GM13977 (cell line): Measurements from ENCODE around the gene GSG1L.

Source experiments
- DNase-seq: peaks from one replicate; pipeline ENCODE4 v3.0.0; 2012; ENCODE audit warnings: low spot score
- in situ Hi-C: fragments of 300-500 bp; cut with MboI; formaldehyde crosslinking; loops from one replicate; pipeline ENCODE4 v1.12.0; 2022; ENCODE audit warnings: low sequenced_read_pairs, low pct_unique_long_range_greater_than_20kb, mixed read lengths, inconsistent platforms; ENCODE audit not compliant: unreplicated experiment
- TF ChIP-seq, protein P1 (sequence below): IDR thresholded peaks from 2 replicates; pipeline ENCODE4 v1.5.1; 2012; ENCODE audit warnings: mild to moderate bottlenecking, control low read depth; ENCODE audit not compliant: insufficient read depth; ENCODE audit errors: extremely low read depth, missing control alignments

Gene GSG1L

DNA sequence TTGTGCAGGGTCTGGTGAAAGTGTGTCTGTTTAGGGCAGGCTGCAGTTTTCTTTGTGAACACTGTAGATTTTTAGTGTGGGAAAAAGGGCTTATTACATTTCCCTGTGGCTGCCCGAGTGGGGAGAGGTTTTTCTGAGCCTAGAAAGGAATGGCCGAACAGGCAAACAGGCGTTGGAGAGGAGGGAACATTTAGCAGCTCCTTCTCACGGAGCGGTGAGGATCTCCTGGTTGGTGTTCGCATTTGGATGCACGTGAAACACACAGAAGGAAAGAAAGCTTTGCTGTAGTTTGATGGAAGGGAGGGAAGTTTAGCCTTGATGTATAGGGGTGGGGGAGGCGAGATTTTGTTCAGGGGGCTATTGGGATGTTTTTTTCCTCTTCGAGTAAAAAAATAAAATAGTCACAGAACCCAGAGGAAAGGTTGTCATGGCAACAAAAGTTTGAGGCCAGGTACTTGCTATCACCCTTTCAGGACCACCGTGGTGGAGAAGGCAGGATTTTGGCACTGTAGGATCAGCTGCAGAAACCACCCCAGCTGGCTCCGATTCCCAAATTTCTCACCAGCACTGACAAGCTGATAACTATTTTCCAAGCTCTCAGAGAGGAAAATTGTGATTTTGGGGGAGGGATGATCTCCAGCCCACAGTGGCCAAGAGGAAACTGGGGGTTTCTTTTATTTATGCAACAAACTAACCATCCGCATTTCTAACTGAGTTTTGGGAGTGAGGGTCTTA, 3.5 kb downstream of the GSG1L start:
- TF ChIP-seq, protein P1, sequence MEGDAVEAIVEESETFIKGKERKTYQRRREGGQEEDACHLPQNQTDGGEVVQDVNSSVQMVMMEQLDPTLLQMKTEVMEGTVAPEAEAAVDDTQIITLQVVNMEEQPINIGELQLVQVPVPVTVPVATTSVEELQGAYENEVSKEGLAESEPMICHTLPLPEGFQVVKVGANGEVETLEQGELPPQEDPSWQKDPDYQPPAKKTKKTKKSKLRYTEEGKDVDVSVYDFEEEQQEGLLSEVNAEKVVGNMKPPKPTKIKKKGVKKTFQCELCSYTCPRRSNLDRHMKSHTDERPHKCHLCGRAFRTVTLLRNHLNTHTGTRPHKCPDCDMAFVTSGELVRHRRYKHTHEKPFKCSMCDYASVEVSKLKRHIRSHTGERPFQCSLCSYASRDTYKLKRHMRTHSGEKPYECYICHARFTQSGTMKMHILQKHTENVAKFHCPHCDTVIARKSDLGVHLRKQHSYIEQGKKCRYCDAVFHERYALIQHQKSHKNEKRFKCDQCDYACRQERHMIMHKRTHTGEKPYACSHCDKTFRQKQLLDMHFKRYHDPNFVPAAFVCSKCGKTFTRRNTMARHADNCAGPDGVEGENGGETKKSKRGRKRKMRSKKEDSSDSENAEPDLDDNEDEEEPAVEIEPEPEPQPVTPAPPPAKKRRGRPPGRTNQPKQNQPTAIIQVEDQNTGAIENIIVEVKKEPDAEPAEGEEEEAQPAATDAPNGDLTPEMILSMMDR = no peak
- no peak for DNase-seq
- in situ Hi-C loops = no loop called here

DNA sequence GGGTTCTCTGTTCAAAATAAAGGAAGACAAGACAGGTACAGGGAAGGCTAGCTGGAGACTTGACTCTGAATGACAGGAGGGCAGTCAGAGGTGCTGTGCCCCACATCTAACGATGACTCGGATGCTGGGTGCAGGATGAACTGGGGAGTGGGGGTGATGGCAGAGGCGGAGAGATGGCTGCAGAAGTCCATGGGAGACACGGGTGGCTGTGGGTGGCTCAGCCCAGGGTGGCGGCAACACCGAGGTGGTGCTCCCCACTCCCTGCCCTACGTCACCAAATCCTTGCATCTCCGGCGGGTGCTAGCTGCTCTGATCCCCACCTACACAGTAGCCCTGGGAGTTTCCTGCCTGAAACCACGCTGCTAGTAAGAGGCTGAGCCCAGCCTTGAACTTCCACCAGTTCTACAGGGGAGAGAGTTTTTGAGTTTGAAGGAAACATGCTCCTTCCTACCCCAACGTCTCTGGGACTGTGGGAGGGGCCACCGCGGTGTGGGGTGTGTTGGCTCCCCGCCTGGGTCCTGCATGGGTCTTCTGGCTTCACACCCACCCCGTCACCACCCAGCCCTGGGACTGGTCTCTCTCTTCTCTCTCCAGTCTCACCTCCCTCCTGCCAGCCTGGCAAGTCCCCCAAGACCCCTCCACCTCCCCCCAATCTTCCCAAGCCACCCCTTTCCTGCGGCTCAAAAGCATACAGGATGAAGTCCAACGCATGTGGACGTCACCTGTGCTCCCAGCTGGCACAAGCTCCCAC, 4.5 kb downstream of the GSG1L start:
- TF ChIP-seq, protein P1 = no peak
- in situ Hi-C loops = no loop called here
- DNase-seq = no peak

DNA sequence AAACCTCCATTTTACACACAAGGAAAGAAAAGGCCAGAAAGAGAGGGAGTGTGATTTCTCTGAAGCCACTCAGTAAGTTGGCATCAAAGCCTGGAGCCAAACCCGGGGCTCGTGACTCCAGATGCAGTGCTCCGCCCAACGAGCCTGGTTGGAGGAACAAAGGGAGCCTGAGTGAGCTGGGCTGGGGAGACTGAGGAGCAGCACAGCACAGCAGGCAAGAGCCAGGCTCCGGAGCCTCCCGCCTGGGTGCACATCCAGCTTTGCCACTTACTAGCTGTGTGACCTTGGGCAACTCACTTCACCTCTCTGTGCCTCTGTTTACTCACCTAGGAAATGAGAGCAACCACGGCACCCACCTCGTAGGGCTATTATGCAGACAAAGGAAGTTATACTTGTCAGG, 5.6 kb downstream of the GSG1L start:
- TF ChIP-seq, protein P1 = no peak
- in situ Hi-C loops = no loop called here
- no peak for DNase-seq

DNA sequence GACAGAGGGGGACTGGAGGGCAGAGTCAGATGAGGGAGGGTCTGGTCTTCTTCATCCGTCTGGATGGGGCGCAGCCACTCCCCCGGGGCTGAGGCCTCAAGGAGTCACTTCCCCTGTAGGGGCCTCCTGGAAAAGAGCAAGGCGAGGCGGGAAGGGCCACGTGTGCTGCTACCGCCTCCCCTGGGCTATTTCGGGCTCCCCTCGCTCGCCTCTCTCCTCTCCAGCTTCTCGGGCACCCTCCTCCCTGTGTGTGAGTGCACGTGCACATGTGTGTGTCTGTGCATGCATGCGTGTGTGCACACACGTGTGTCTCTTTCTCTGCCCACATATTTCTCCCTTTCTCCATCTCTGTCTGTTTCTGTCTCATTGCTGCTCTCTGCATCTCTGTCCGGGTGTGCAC, 10.1 kb downstream of the GSG1L start:
- in situ Hi-C loops = no loop called here
- TF ChIP-seq, protein P1 = no peak
- no peak for DNase-seq

DNA sequence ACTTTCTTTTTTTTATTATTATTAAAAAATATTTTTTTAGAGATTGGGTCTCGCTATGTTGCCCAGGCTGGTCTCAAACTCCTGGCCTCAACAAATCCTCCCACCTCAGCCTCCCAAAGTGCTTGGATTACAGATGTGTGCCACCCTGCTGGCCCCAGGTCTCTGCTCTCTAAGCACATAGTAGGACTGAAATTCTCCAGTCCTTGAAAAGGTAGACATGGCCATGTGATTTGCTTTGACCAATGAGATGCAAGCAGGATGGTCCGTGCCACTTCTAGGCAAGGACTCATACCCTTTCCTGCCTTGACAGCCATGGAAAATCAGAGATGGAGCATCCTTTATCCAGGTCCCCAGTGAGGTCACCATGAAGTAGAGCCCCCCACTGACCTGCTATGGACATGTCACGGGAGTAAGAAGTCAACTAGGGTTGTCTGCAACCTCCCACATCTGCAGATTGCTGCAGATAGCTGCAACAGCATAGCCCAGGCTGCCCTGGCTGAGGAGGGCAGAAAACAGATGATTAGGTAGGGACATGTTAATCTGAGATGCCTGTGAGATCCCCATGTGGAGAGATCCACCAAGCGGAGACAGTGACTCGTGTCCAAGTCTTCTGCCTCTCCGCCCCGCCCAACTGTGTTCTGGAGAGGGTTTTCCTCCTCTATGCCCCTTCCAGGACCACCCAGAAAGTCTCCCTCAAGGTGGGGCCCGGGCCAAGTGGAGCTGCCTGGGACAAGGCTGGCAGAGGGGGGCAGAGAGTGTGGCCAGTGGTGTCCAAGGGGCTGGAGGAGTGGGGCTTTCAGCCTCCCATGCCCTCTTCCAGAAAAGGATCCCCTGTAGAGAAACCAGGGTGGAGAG, 11.0 kb downstream of the GSG1L start:
- in situ Hi-C loops = no loop called here
- no peak for DNase-seq
- TF ChIP-seq, protein P1 = no peak

DNA sequence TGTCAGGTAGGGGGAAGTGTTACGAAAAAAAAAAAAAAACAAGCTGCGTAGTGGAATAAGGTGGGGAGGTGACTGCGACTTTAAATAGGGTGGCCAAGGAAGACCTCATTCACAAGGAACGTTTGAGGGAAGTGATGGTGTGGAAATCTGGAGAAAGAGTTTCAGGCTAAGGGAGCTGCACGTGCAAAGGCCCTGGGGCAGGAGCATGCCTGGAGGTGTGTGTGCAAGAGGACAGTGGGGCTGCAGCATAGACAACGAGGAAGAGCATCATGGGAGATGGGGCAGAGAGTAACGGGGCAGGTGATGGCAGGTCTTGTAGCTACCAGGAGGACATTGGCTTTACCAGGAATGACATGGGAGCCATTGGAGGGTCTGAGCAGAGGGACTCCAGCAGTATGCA, 12.0 kb downstream of the GSG1L start:
- TF ChIP-seq, protein P1 = no peak
- in situ Hi-C loops = no loop called here
- DNase-seq = no peak
